ENCODE measurements around the gene LMNTD1. TPM values are rescaled to one million over a fixed set of nuclear protein-coding genes. Genes with fewer than 3 reads are reported as not detected.

The LMNTD1 gene
- polyA plus RNA-seq, 1 experiment = 0.57 TPM

DNA sequence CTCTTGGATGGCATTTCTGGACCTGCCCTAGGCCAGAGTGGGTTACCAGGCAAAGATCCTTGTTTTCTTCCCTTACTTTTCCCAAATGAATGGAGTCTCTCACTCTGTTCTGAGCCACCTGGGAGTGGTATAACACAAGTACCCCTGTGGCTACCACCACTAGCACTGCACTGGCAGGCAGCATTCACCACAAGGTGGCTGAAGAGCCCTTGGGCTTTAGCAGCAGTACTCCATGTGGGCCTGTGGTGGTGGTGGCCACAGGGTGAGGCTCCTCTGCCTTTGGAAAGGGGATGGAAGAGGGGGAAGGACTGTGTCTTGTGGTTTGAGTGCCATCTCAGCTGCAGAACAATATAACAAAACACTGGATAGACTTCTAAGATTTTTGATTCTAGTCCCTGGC is 38.1 kb upstream of the LMNTD1 start:
- ChIA-PET CTCF (no interaction called here), POLR2A (no interaction called here)
- TF ChIP-seq, protein P1, sequence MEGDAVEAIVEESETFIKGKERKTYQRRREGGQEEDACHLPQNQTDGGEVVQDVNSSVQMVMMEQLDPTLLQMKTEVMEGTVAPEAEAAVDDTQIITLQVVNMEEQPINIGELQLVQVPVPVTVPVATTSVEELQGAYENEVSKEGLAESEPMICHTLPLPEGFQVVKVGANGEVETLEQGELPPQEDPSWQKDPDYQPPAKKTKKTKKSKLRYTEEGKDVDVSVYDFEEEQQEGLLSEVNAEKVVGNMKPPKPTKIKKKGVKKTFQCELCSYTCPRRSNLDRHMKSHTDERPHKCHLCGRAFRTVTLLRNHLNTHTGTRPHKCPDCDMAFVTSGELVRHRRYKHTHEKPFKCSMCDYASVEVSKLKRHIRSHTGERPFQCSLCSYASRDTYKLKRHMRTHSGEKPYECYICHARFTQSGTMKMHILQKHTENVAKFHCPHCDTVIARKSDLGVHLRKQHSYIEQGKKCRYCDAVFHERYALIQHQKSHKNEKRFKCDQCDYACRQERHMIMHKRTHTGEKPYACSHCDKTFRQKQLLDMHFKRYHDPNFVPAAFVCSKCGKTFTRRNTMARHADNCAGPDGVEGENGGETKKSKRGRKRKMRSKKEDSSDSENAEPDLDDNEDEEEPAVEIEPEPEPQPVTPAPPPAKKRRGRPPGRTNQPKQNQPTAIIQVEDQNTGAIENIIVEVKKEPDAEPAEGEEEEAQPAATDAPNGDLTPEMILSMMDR (IDR thresholded peaks at IDR 0.05; ENCODE audit: low read depth, low read length) = 0 out of 2 replicates have a peak, but pooled peaks have one; percentile 18
- no peaks in the 10 kb centered on the region for H3K27me3 ChIP-seq (ENCODE audit: control insufficient read depth, insufficient read depth, low read length)
- H3K9me3 ChIP-seq (ENCODE audit: control insufficient read depth, insufficient read depth, low read length) = peaks cover 5% of the 10 kb centered on the region; the same call in 1 of the 2 replicates
- H3K27ac ChIP-seq (ENCODE audit: low read depth, low read length) = no peak overlapping the region
- DNase-seq (ENCODE audit: low read depth, low spot score) = no peak
- H3K4me3 ChIP-seq (ENCODE audit: low read depth, low read length) = no peak overlapping the region

DNA sequence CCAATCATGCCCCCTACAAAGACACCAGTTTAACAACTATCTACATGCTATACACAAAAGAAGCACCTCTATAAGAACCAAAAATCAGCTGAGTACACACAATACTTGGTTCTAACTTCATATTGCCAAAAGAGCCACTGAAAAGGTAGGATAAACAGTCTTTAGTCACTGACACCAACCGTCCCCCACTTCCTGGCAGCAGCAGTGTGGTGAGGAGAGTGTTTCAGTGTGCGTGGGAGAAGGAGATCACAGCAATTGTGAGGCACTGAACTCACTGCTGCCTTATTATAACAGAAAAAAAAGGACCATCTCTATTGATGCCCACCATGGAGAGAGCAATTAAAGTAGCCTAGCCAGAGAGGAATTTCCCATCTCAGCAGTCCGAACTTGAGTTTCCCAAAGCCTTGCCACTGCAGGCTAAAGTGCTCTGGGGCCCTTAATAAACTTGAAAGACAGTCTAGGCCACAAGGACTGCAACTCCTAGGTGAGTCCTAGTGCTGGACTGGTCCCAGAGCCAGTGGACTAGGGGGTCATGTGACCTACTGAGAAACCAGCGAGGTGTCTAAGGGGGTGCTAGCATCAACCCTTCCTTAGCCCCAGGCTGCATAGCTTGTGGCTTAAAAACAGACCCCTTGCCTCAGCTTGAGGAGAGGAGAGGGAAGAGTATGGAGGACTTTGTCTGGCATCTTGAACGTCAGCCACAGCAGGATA is 37.1 kb upstream of the LMNTD1 start:
- DNase-seq (ENCODE audit: low read depth, low spot score) = no peak
- POLR2A ChIA-PET = no interaction called here
- H3K4me3 ChIP-seq (ENCODE audit: low read depth, low read length) = no peak overlapping the region

DNA sequence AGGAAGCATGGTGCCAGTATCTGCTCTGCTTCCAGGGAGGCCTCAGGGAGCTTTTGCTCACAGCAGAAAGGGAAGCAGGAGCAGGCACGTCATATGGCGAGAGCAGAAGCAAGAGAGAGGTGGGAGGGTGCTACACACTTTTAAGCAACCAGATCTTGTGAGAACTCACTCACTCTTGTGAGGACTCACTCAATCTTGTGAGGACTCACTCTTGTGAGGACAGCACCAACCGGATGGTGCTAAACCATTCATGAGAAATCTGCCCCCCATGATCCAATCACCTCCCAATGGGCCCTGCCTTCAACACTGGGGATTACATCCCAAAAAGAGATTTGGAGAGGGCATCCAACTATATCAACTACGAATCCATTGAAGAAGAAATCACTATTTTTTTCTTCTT is 34.3 kb upstream of the LMNTD1 start:
- no peak for DNase-seq (ENCODE audit: low read depth, low spot score)
- Histone ChIP-seq H3K27ac (ENCODE audit: low read depth, low read length) (no peak overlapping the region), H3K4me3 (ENCODE audit: low read depth, low read length) (no peak overlapping the region), H3K9me3 (ENCODE audit: control insufficient read depth, insufficient read depth, low read length) (peaks cover 5% of the 10 kb centered on the region; the same call in 1 of the 2 replicates), H3K27me3 (ENCODE audit: control insufficient read depth, insufficient read depth, low read length) (no peaks in the 10 kb centered on the region)
- ChIA-PET CTCF (no interaction called here), POLR2A (no interaction called here)
- TF ChIP-seq, protein P1 (IDR thresholded peaks at IDR 0.05; ENCODE audit: low read depth, low read length) = no peak

More for the DNA sequence above, 37.1 kb upstream of the LMNTD1 start:
- no peaks in the 10 kb centered on the region for H3K27me3 ChIP-seq (ENCODE audit: control insufficient read depth, insufficient read depth, low read length)
- CTCF ChIA-PET = no interaction called here
- H3K27ac ChIP-seq (ENCODE audit: low read depth, low read length) = no peak overlapping the region
- H3K9me3 ChIP-seq (ENCODE audit: control insufficient read depth, insufficient read depth, low read length) = peaks cover 5% of the 10 kb centered on the region; the same call in 1 of the 2 replicates
- TF ChIP-seq, protein P1 (IDR thresholded peaks at IDR 0.05; ENCODE audit: low read depth, low read length) = no peak

DNA sequence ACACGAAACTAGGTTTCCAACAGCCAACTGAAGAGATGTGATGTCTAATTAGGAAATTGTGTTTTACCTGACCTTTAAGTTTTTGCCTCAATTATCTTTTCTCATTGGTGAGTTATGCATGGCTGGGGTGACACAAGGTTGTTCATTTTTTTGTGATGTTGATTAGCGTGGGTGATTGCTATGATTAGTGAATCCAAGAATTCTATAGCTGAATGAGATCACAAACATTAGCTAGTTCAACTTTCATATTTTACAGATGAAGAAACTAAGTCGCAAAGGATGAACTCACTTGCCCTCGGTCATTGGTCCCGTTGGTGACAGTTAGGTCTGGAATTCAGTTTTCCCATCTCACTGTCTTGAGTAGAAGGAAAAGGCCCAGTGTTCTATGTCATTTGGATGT is 32.6 kb upstream of the LMNTD1 start:
- DNase-seq (ENCODE audit: low read depth, low spot score) = no peak
- POLR2A ChIA-PET = no interaction called here
- no peak overlapping the region for H3K27ac ChIP-seq (ENCODE audit: low read depth, low read length)

DNA sequence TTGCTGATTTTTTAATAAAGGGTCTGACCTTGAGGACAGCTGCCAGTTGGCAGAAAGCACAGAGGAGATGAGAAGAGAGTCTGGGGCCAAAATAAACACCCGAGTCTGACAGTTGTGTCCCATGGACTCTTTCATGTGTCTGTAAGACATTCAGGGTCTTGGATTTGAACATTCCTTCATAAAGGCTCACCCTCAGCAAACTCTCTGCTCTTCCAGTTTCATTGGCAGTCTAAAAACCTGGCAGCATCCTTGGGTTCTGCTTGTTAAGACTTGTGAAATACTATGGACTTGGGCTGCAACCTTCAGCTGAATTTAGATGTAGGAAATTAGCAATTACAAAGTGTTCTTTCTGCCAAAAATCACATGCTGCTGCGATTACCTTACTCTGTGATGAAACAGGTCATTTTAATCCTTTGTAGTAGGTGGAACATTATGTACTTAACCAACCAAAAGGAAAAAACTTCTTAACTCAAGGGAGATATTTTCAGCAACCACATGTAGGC is 32.0 kb upstream of the LMNTD1 start:
- POLR2A ChIA-PET = no interaction called here
- Histone ChIP-seq H3K4me3 (ENCODE audit: low read depth, low read length) (no peak overlapping the region), H3K9me3 (ENCODE audit: control insufficient read depth, insufficient read depth, low read length) (peaks cover 5% of the 10 kb centered on the region; the same call in 1 of the 2 replicates), H3K27ac (ENCODE audit: low read depth, low read length) (no peak overlapping the region), H3K27me3 (ENCODE audit: control insufficient read depth, insufficient read depth, low read length) (no peaks in the 10 kb centered on the region)
- CTCF ChIA-PET = no interaction called here
- TF ChIP-seq, protein P1 (IDR thresholded peaks at IDR 0.05; ENCODE audit: low read depth, low read length) = no peak
- DNase-seq (ENCODE audit: low read depth, low spot score) = no peak

More for the DNA sequence above, 32.6 kb upstream of the LMNTD1 start:
- CTCF ChIA-PET = no interaction called here
- Histone ChIP-seq H3K9me3 (ENCODE audit: control insufficient read depth, insufficient read depth, low read length) (peaks cover 5% of the 10 kb centered on the region; the same call in 1 of the 2 replicates), H3K27me3 (ENCODE audit: control insufficient read depth, insufficient read depth, low read length) (no peaks in the 10 kb centered on the region), H3K4me3 (ENCODE audit: low read depth, low read length) (no peak overlapping the region)
- TF ChIP-seq, protein P1 (IDR thresholded peaks at IDR 0.05; ENCODE audit: low read depth, low read length) = no peak
